GM12892 (cell line): ENCODE results near the gene SSX2IP.
"Not testable (repeated sequence)": the region's sequence is repeated elsewhere in the genome, so short reads cannot be mapped to it uniquely, and the experiment has no call there.

Experiments
- DNase-seq: peaks from one replicate; pipeline ENCODE4 v3.0.0; 2011; ENCODE audit not compliant: insufficient read length
- FAIRE-seq: peaks from 2 replicates; lab custom pipeline; 2011; peaks lifted over from hg19 to GRCh38; lab: Jason Lieb, UNC
- POLR2A ChIP-seq: IDR thresholded peaks from 2 replicates; pipeline ENCODE4 v1.6.1; 2011; ENCODE audit warnings: low read depth, low read length, control low read depth
- POLR2AphosphoS5 ChIP-seq: IDR thresholded peaks from 2 replicates; pipeline ENCODE4 v1.6.1; 2011; ENCODE audit warnings: low read depth, low read length, control low read depth
- TAF1 ChIP-seq: IDR thresholded peaks from 2 replicates; pipeline ENCODE4 v1.6.1; 2011; ENCODE audit warnings: low read depth, mild to moderate bottlenecking, control low read depth, low read length, borderline replicate concordance

The SSX2IP gene

DNA sequence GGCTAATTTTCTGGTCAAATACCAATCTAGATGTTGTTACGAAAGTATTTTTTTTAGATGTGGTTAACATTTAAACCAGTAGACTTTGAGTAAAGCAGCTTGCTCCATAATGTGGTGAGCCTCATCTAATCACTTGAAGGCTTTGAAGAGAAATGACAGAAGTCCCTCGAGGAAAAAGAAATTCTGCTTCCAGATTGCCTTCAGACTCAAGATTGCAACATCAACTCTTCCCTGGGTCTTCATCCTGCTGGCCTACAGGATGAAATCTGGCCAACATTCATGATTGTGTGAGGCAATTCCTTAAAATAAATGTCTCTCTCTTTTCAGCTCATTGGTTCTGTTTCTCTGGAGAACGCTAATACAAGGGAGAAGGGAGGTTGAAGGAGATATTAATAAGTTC, 32.5 kb upstream of the SSX2IP start:
- no peak for FAIRE-seq
- DNase-seq: no peak
- TF ChIP-seq TAF1 (no peak), POLR2AphosphoS5 (no peak), POLR2A (no peak)

- FAIRE-seq, DNase-seq: not testable (repeated sequence)
These were observed 31.6 kb upstream of the SSX2IP start for GRCh38 chr1:84721872-84722271.

DNA sequence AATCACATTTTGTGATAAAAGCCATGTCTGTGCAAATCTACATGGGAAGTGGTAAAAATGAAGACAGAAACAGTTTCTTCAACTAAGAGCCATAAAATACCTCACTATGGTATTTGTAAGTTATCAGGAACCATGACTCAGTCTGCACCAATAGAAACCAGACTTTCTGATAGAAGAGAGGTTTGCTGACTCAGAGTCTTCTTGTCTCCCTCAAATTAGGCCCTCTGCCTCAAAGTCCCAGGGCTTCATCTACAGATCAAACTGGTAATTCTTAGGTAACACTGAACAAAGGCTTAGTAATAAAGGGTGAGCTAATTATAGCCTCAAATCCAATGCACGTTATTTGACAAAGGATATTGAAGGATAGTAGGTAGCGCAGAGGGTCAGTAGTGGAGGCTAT, 30.9 kb upstream of the SSX2IP start:
- FAIRE-seq (no peak), DNase-seq (no peak)
- TF ChIP-seq POLR2AphosphoS5 (no peak), TAF1 (no peak), POLR2A (no peak)

DNA sequence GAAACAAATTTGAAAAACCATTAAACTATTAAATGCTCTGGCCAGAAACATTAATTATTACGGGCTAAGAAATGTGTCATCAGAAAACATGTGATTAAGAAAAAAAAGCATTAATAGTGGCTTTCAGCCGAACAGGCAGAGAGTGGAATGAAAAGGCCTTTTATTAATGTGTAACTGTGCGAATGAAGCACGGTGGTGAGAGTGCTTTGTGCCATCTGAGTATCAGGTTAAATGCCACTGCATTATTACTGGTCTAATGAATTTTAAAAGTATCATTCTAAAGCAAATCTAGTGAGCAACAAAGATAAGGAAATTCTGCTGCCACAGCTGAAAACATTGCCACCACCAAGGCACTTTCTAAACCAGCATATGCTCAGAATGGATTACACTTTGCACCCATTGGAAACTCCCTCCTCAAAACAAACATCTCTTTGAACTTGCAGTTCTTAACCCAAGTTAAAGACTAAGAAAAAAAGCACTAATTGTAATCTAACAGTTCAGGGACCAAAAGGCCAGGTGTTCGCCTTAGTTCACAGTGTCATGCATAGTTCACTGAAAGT, 30.0 kb upstream of the SSX2IP start:
- no peak for DNase-seq
- no peak for FAIRE-seq
- no peak for TF ChIP-seq TAF1
- no peak for TF ChIP-seq POLR2AphosphoS5
- TF ChIP-seq POLR2A: no peak

DNA sequence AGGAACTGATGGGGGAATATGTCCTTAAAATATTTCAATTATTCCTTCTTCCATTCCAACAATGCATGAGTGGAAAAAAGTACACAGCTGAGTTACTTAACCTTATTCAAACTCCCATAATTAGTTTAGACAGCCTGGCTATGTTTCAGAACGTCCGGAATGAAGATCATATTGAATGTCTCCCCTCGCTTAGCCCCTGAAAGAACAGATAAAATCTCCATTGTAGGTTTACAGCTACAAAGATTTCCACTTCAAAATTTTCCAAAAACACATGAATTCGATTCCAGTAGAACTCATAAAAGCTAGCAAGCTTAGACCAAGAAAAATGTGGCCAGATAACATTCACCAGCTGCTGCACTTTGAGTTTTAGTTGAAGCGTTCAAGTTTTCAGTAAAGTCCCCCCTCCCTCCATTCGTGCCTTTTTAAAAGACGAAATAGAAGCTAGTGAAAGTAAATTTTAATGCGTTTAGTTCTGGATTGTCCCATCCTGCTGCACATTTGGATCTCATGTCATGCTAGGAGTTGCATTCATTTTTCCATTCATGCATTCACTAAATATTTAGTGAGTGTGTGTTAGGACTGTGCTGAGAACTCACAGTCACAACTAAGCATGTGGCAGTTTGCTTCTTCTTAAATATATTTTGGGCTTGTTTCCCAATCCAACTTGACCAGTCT, 29.4 kb upstream of the SSX2IP start:
- FAIRE-seq (no peak), DNase-seq (no peak)
- TF ChIP-seq TAF1: no peak

DNA sequence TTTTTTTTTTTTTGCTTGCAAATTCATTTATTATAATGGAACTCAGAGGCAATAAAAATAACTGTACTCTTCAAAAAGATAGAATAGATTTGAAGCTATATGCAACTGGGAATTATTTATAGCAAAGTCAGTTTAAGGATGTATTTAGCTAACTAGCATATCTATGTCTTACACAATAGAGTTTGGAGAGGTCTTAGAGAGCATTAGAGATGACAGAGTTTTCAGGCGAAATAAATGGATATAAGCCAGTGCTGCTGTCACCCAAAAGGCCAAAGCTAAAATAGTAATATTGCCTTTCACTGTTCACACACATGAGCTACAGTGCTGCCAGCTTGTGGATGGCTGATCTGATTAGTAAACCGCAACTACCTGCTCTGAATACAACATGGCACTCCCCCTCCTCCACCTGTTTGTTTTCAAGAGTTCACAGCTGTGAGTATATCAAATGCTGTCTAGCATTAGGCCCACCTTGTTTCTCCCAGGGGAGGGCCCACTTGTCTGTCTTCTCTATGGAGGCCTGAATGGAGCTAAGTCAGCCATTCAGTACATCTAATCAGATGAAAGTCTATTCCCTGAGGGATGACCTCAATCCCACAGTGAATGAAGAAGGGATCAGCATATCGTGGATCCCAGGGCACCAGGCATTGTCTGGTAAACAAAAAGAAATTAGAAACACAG, 25.2 kb upstream of the SSX2IP start:
- no peak for FAIRE-seq
- no peak for TF ChIP-seq POLR2AphosphoS5
- no peak for TF ChIP-seq TAF1
- no peak for TF ChIP-seq POLR2A
- no peak for DNase-seq

DNA sequence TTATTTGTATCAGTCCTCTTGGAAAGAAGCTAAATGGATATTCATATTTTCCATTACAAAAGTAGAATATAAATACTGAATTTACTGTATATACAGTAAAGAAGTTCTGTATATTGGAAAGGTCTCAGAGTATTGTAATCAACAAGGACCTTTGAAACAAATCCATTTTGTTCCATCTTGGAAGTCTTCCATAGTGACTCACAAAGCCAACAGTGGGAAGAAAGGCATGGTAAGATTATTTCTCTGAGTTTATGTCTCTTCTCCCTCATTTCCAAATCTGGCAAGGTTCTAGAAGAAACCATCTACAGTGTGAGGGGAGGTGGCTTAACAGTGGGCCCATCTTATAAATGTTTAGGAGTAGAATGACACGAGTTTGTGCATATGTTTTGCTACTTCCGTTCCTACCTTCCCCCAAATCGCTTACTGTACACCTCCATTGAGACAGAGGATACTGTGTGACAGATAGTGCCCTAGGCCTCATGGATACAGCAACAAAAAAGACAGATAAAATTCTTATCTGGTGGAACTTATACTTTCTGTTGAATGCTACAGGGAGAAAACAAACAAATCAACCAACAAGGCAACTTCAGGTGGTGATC, 22.1 kb upstream of the SSX2IP start:
- no peak for FAIRE-seq
- no peak for DNase-seq
- no peak for TF ChIP-seq TAF1
- TF ChIP-seq POLR2A: no peak
- TF ChIP-seq POLR2AphosphoS5: no peak

DNA sequence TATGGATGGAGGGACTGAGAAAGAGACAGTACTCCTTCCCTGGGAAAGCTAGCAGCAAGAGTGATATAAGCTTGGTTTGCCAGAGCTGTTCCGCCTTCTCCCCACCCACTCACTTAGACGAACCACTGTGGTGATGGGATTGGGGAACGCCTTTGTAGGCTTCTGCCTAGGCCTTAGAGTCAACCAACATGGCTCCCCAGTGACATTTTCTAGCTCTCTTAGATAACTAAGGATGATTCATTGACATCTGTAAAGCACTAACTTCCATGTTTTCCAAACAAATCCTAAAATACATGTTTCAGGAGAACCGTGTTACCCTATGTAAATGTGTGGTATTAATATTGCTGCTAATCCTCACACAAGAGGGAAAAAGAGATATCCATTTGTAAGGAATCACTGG, 21.6 kb upstream of the SSX2IP start:
- no peak for FAIRE-seq
- DNase-seq: no peak
- TF ChIP-seq POLR2A (no peak), TAF1 (no peak), POLR2AphosphoS5 (no peak)

GRCh38 chr1:84711121-84711520, 20.9 kb upstream of the SSX2IP start:
- TF ChIP-seq TAF1 (no peak), POLR2AphosphoS5 (no peak), POLR2A (no peak)
- no peak for FAIRE-seq
- DNase-seq: no peak

- FAIRE-seq (no peak), DNase-seq (no peak)
- TF ChIP-seq TAF1 (no peak), POLR2AphosphoS5 (no peak), POLR2A (no peak)
These were observed 18.9 kb upstream of the SSX2IP start for GRCh38 chr1:84709131-84709530.

GRCh38 chr1:84708031-84708430, 17.8 kb upstream of the SSX2IP start:
- TF ChIP-seq POLR2AphosphoS5: no peak
- no peak for TF ChIP-seq POLR2A
- TF ChIP-seq TAF1: no peak
- FAIRE-seq: no peak
- DNase-seq: no peak

DNA sequence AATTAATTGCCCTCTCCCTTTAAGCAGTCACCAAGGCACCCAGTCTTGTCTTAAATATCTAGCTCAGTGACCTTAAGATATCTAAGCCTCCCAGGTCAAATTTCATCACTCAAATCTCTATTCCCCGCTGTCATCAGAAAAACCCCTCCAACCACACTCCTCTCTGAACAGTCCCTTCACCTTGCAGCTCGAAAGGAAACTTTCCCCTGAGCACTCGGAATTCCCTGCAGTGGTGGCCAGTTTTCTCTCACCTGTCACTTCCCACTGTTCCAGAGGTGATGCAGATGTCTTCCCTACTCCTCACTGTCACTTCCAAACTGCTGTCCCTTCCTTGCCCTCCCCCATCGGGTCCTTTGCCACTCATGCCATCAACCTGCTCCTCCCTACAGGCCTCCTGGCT, 15.3 kb upstream of the SSX2IP start:
- TF ChIP-seq POLR2A (no peak), TAF1 (no peak), POLR2AphosphoS5 (no peak)
- DNase-seq: no peak
- FAIRE-seq: no peak
